ENCODE data around the gene PDGFD. TPM values are rescaled to one million over a fixed set of nuclear protein-coding genes. Genes with fewer than 3 reads are reported as not detected.

PDGFD gene
- polyA plus RNA-seq, 1 donor (not counting 4 experiments of a cell fraction or from before 2014, with no cell fraction given): 0.28 TPM

- TF ChIP-seq EZH2 (IDR thresholded peaks at IDR 0.05; ENCODE audit: low read length): no peak
- TF ChIP-seq, protein P1, sequence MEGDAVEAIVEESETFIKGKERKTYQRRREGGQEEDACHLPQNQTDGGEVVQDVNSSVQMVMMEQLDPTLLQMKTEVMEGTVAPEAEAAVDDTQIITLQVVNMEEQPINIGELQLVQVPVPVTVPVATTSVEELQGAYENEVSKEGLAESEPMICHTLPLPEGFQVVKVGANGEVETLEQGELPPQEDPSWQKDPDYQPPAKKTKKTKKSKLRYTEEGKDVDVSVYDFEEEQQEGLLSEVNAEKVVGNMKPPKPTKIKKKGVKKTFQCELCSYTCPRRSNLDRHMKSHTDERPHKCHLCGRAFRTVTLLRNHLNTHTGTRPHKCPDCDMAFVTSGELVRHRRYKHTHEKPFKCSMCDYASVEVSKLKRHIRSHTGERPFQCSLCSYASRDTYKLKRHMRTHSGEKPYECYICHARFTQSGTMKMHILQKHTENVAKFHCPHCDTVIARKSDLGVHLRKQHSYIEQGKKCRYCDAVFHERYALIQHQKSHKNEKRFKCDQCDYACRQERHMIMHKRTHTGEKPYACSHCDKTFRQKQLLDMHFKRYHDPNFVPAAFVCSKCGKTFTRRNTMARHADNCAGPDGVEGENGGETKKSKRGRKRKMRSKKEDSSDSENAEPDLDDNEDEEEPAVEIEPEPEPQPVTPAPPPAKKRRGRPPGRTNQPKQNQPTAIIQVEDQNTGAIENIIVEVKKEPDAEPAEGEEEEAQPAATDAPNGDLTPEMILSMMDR (optimal IDR thresholded peaks at IDR 0.05 in 1 of 3, IDR thresholded peaks at IDR 0.05 in 1 of 3, conservative IDR thresholded peaks at IDR 0.05 in 1 of 3; ENCODE audit: extremely low read depth in 1 of 3, insufficient read depth in 2 of 3, low read length in 3 of 3): no peak
- FAIRE-seq (no peak), DNase-seq (ENCODE audit: low read depth, low spot score) (no peak)
- H3K27me3 ChIP-seq (ENCODE audit: control insufficient read depth, extremely low read depth, insufficient read depth, low read length): no peaks in the 10 kb centered on the region
- H3K36me3 ChIP-seq (ENCODE audit: control insufficient read depth in 2 of 2, extremely low read depth in 1 of 2, insufficient read depth in 2 of 2, low read length in 2 of 2): no peaks in the 10 kb centered on the region
- no peaks in the 10 kb centered on the region for H3K4me1 ChIP-seq (ENCODE audit: control insufficient read depth, extremely low read depth, insufficient read depth, low read length)
- H3K9ac ChIP-seq (ENCODE audit: control insufficient read depth, extremely low read depth, insufficient read depth, low read length): no peak overlapping the region
- no peak overlapping the region for H2AFZ ChIP-seq (ENCODE audit: control insufficient read depth, low read length)
- H3K27ac ChIP-seq (ENCODE audit: control insufficient read depth, insufficient read depth, low read length): no peak overlapping the region
- dilution Hi-C loops (cut with MboI; ENCODE audit: extremely low pct_ligation_motif_present, low sequenced_read_pairs): no loop called here
- H4K20me1 ChIP-seq (ENCODE audit: control insufficient read depth, extremely low read depth, insufficient read depth, low read length): no peaks in the 10 kb centered on the region
- H3K4me2 ChIP-seq (ENCODE audit: control insufficient read depth, extremely low read depth, insufficient read depth, low read depth, low read length): no peak overlapping the region
- H3K9me3 ChIP-seq (ENCODE audit: control insufficient read depth, low read depth, low read length): no peaks in the 10 kb centered on the region
- H3K79me2 ChIP-seq (ENCODE audit: control insufficient read depth, insufficient read depth, low read length): no peaks in the 10 kb centered on the region
- H3K4me3 ChIP-seq (ENCODE audit: control insufficient read depth in 2 of 3, extremely low read depth in 1 of 3, insufficient read depth in 2 of 3, low read depth in 1 of 3, low read length in 3 of 3): no peak overlapping the region
- H3K9me1 ChIP-seq (ENCODE audit: control insufficient read depth, extremely low read depth, insufficient read depth, low read length): no peaks in the 10 kb centered on the region
Measured at GRCh38 chr11:103867481-103867880, 296.5 kb downstream of the PDGFD start.

- Histone ChIP-seq H3K27me3 (ENCODE audit: control insufficient read depth, extremely low read depth, insufficient read depth, low read length) (no peaks in the 10 kb centered on the region), H3K9me1 (ENCODE audit: control insufficient read depth, extremely low read depth, insufficient read depth, low read length) (no peaks in the 10 kb centered on the region), H2AFZ (ENCODE audit: control insufficient read depth, low read length) (no peak overlapping the region), H3K4me2 (ENCODE audit: control insufficient read depth, extremely low read depth, insufficient read depth, low read depth, low read length) (no peak overlapping the region), H3K4me3 (ENCODE audit: control insufficient read depth in 2 of 3, extremely low read depth in 1 of 3, insufficient read depth in 2 of 3, low read depth in 1 of 3, low read length in 3 of 3) (no peak overlapping the region), H3K36me3 (ENCODE audit: control insufficient read depth in 2 of 2, extremely low read depth in 1 of 2, insufficient read depth in 2 of 2, low read length in 2 of 2) (no peaks in the 10 kb centered on the region), H3K4me1 (ENCODE audit: control insufficient read depth, extremely low read depth, insufficient read depth, low read length) (no peaks in the 10 kb centered on the region), H4K20me1 (ENCODE audit: control insufficient read depth, extremely low read depth, insufficient read depth, low read length) (no peaks in the 10 kb centered on the region), H3K27ac (ENCODE audit: control insufficient read depth, insufficient read depth, low read length) (no peak overlapping the region), H3K9ac (ENCODE audit: control insufficient read depth, extremely low read depth, insufficient read depth, low read length) (no peak overlapping the region), H3K9me3 (ENCODE audit: control insufficient read depth, low read depth, low read length) (no peaks in the 10 kb centered on the region), H3K79me2 (ENCODE audit: control insufficient read depth, insufficient read depth, low read length) (no peaks in the 10 kb centered on the region)
- FAIRE-seq (no peak), DNase-seq (ENCODE audit: low read depth, low spot score) (no peak)
- dilution Hi-C loops (cut with MboI; ENCODE audit: extremely low pct_ligation_motif_present, low sequenced_read_pairs): no loop called here
- TF ChIP-seq, protein P1 (optimal IDR thresholded peaks at IDR 0.05 in 1 of 3, IDR thresholded peaks at IDR 0.05 in 1 of 3, conservative IDR thresholded peaks at IDR 0.05 in 1 of 3; ENCODE audit: extremely low read depth in 1 of 3, insufficient read depth in 2 of 3, low read length in 3 of 3): no peak
- TF ChIP-seq EZH2 (IDR thresholded peaks at IDR 0.05; ENCODE audit: low read length): no peak
Measured at GRCh38 chr11:103863497-103863896, 300.4 kb downstream of the PDGFD start.
